DOHH2 (cell line): ENCODE measurements around the gene USP31.

Source experiments
- H3F3A ChIP-seq: fragments of 200-600 bp; sonication (generic), shearing (Covaris generic); 2 replicates; pipeline ENCODE4 v1.6.0; 2016; ENCODE audit warnings: antibody characterized with exemption, mild to moderate bottlenecking; ENCODE audit not compliant: control insufficient read depth, insufficient read depth
- H3K27ac ChIP-seq: fragments of 200-600 bp; sonication (generic); 2 replicates; pipeline ENCODE4 v1.5.1; 2014; ENCODE audit warnings: low read depth, mild to moderate bottlenecking, low read length, moderate library complexity
- H3K27me3 ChIP-seq: fragments of 200-600 bp; sonication (generic); 2 replicates; pipeline ENCODE4 v1.6.1; 2014; ENCODE audit warnings: mild to moderate bottlenecking, low read length, mixed read lengths; ENCODE audit not compliant: control insufficient read depth
- H3K36me3 ChIP-seq: fragments of 200-600 bp; sonication (generic); 2 replicates; pipeline ENCODE4 v1.6.1; 2014; ENCODE audit warnings: mild to moderate bottlenecking, low read length, moderate library complexity, mixed read lengths; ENCODE audit not compliant: control insufficient read depth
- H3K4me1 ChIP-seq: fragments of 200-600 bp; sonication (generic); 2 replicates; pipeline ENCODE4 v1.6.1; 2014; ENCODE audit warnings: mild to moderate bottlenecking, low read length, mixed read lengths; ENCODE audit not compliant: control insufficient read depth
- H3K4me2 ChIP-seq: fragments of 200-600 bp; sonication (generic); 2 replicates; pipeline ENCODE4 v1.6.0; 2014; ENCODE audit warnings: mild to moderate bottlenecking, low read length, moderate library complexity
- H3K4me3 ChIP-seq: fragments of 200-600 bp; sonication (generic); 2 replicates; pipeline ENCODE4 v1.5.1; 2014; ENCODE audit warnings: mild to moderate bottlenecking, low read length, mixed read lengths
- H3K79me2 ChIP-seq: fragments of 200-600 bp; sonication (generic); 2 replicates; pipeline ENCODE4 v1.6.1; 2014; ENCODE audit warnings: mild to moderate bottlenecking, low read length, mixed read lengths; ENCODE audit not compliant: control insufficient read depth
- H3K9me2 ChIP-seq: fragments of 200-600 bp; sonication (generic); replicated peaks from 2 replicates; pipeline ENCODE4 v1.6.1; 2014; ENCODE audit warnings: mild to moderate bottlenecking, low read length, mixed read lengths; ENCODE audit not compliant: control insufficient read depth
- H3K9me3 ChIP-seq: fragments of 200-600 bp; sonication (generic); 2 replicates; pipeline ENCODE4 v1.6.1; 2014; ENCODE audit warnings: antibody characterized with exemption, low read length, mixed read lengths; ENCODE audit not compliant: control insufficient read depth, insufficient read depth
- H4K20me1 ChIP-seq: fragments of 200-600 bp; sonication (generic); 2 replicates; pipeline ENCODE4 v1.6.0; 2014; ENCODE audit warnings: low read depth, mild to moderate bottlenecking, antibody characterized with exemption, low read length, moderate library complexity; ENCODE audit not compliant: control insufficient read depth, insufficient read depth
- CTCF ChIP-seq: fragments of 200-600 bp; sonication (generic); IDR thresholded peaks from one replicate; pipeline ENCODE4 v1.5.1; 2014; ENCODE audit warnings: antibody characterized with exemption, mild to moderate bottlenecking, low read depth, low read length; ENCODE audit not compliant: poor library complexity, severe bottlenecking
- EZH2phosphoT487 ChIP-seq: fragments of 200-600 bp; sonication (generic); IDR thresholded peaks from 2 replicates; pipeline ENCODE4 v1.6.1; 2017; ENCODE audit warnings: borderline replicate concordance, mild to moderate bottlenecking, antibody characterized with exemption, low read length, moderate library complexity, mixed read lengths

USP31 gene

GRCh38 chr16:23024044-23024443 lies 125.2 kb downstream of the USP31 start:
- H3K27me3 ChIP-seq, result no peaks in the 10 kb centered on the region
- no peaks in the 10 kb centered on the region for H3K79me2 ChIP-seq
- no peak for TF ChIP-seq EZH2phosphoT487
- TF ChIP-seq CTCF, result no peak
- H3K4me1 ChIP-seq, result no peaks in the 10 kb centered on the region
- no peaks in the 10 kb centered on the region for H4K20me1 ChIP-seq
- no peak overlapping the region for H3K27ac ChIP-seq
- H3F3A ChIP-seq, result no peaks in the 10 kb centered on the region
- no peaks in the 10 kb centered on the region for H3K36me3 ChIP-seq
- H3K4me2 ChIP-seq, result no peak overlapping the region
- H3K9me3 ChIP-seq, result no peaks in the 10 kb centered on the region
- H3K4me3 ChIP-seq, result no peak overlapping the region
- no peaks in the 10 kb centered on the region for H3K9me2 ChIP-seq

GRCh38 chr16:23020084-23020483 lies 129.2 kb downstream of the USP31 start:
- Histone ChIP-seq H3K9me2 (no peaks in the 10 kb centered on the region), H3K4me2 (no peak overlapping the region), H4K20me1 (no peaks in the 10 kb centered on the region), H3F3A (no peaks in the 10 kb centered on the region), H3K4me1 (no peaks in the 10 kb centered on the region), H3K27me3 (no peaks in the 10 kb centered on the region), H3K36me3 (no peaks in the 10 kb centered on the region), H3K27ac (no peak overlapping the region), H3K9me3 (no peaks in the 10 kb centered on the region), H3K4me3 (no peak overlapping the region), H3K79me2 (no peaks in the 10 kb centered on the region)
- no peak for TF ChIP-seq EZH2phosphoT487
- no peak for TF ChIP-seq CTCF

GRCh38 chr16:23016368-23016767 lies 132.9 kb downstream of the USP31 start:
- Histone ChIP-seq H3F3A (no peaks in the 10 kb centered on the region), H4K20me1 (no peaks in the 10 kb centered on the region), H3K9me3 (no peaks in the 10 kb centered on the region), H3K4me1 (no peaks in the 10 kb centered on the region), H3K27me3 (peaks cover 3% of the 10 kb centered on the region; the same call in 1 of the 2 replicates), H3K36me3 (no peaks in the 10 kb centered on the region), H3K79me2 (no peaks in the 10 kb centered on the region), H3K4me3 (no peak overlapping the region), H3K9me2 (no peaks in the 10 kb centered on the region), H3K4me2 (no peak overlapping the region), H3K27ac (no peak overlapping the region)
- TF ChIP-seq EZH2phosphoT487 (no peak), CTCF (no peak)

GRCh38 chr16:23015580-23015979 lies 133.7 kb downstream of the USP31 start:
- H4K20me1 ChIP-seq, result no peaks in the 10 kb centered on the region
- no peaks in the 10 kb centered on the region for H3K36me3 ChIP-seq
- H3K4me1 ChIP-seq, result no peaks in the 10 kb centered on the region
- no peaks in the 10 kb centered on the region for H3F3A ChIP-seq
- H3K27ac ChIP-seq, result no peak overlapping the region
- no peak overlapping the region for H3K4me2 ChIP-seq
- no peak for TF ChIP-seq CTCF
- TF ChIP-seq EZH2phosphoT487, result no peak
- no peaks in the 10 kb centered on the region for H3K9me2 ChIP-seq
- H3K27me3 ChIP-seq, result peaks cover 8% of the 10 kb centered on the region; the same call in 1 of the 2 replicates
- H3K9me3 ChIP-seq, result no peaks in the 10 kb centered on the region
- H3K79me2 ChIP-seq, result no peaks in the 10 kb centered on the region
- H3K4me3 ChIP-seq, result no peak overlapping the region
